Ammon's horn (tissue), 1 donor: ENCODE measurements around the gene ZNF792.
"Not testable (repeated sequence)": the region's sequence is repeated elsewhere in the genome, so short reads cannot be mapped to it uniquely, and the experiment has no call there.

Experiments used
- DNase-seq: peaks from one replicate; pipeline ENCODE4 v3.0.0-alpha.2; 2016; ENCODE audit warnings: low spot score

Gene ZNF792

GRCh38 chr19:34925278-34925855 is 38.7 kb downstream of the ZNF792 start:
- no peak for DNase-seq

GRCh38 chr19:34920090-34920786 is 43.8 kb downstream of the ZNF792 start:
- not testable (repeated sequence) for DNase-seq

- no peak for DNase-seq
Measured at GRCh38 chr19:34918190-34918589, 45.8 kb downstream of the ZNF792 start.

GRCh38 chr19:34917144-34917543 is 46.9 kb downstream of the ZNF792 start:
- DNase-seq: not testable (repeated sequence)

- no peak for DNase-seq
Measured at GRCh38 chr19:34910770-34911169, 53.3 kb downstream of the ZNF792 start.
